ENCODE data around the gene P3H2. TPM values are rescaled to one million over a fixed set of nuclear protein-coding genes. Genes with fewer than 3 reads are reported as not detected.

The P3H2 gene
- total RNA-seq, 1 donor from 2014 or later = not detected

DNA sequence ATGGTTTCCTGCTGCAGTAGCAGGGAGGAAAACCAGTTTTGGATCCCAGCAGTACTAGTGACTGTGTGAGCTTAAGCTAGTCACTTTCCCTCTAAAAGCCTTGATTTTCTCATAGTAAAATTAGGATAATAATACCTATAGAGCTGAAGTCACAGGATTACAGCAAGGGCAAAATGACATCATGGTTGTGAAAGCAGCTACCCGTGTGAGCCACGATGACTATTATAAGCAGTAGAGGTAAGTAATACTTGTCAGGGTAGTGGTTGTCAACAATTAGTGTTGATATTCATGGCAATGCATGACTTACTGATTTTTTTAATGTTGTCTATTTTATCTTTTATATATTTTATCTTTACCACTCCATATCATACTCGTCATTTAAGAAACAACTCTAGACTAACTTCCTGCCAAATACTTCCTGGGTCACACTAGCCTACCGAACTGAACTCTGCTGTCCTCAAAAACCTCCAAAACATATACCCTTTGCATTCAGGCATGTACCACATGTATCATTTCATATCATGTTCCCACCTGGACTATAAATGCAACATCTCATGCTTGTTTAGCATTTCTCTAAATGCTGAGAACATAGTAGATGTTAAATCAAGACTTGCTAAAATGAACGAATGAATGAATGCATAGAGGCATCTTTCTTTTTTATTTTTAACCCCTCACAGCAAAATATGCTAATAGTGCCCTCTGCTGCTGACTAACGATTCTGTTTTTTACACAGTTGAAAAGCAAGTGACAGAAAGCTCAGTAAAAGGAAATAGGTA lies 172.6 kb downstream of the P3H2 start:
- ATAC-seq (ENCODE audit: low read depth) (no peak), DNase-seq (no peak)
- TF ChIP-seq, protein P1, sequence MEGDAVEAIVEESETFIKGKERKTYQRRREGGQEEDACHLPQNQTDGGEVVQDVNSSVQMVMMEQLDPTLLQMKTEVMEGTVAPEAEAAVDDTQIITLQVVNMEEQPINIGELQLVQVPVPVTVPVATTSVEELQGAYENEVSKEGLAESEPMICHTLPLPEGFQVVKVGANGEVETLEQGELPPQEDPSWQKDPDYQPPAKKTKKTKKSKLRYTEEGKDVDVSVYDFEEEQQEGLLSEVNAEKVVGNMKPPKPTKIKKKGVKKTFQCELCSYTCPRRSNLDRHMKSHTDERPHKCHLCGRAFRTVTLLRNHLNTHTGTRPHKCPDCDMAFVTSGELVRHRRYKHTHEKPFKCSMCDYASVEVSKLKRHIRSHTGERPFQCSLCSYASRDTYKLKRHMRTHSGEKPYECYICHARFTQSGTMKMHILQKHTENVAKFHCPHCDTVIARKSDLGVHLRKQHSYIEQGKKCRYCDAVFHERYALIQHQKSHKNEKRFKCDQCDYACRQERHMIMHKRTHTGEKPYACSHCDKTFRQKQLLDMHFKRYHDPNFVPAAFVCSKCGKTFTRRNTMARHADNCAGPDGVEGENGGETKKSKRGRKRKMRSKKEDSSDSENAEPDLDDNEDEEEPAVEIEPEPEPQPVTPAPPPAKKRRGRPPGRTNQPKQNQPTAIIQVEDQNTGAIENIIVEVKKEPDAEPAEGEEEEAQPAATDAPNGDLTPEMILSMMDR (IDR thresholded peaks at IDR 0.05) = no peak
- H3K27me3 Mint-ChIP-seq = peaks cover 6% of the 10 kb centered on the region
- H3K27ac Mint-ChIP-seq = no peak overlapping the region
- intact Hi-C loops (cut with micrococcal nuclease) = loop anchor here (1.0 to 5.0 kb wide), 2 partner anchors 436 to 678 kb away; no protein-coding TSS in a partner anchor
- no peaks in the 10 kb centered on the region for H3K4me1 Mint-ChIP-seq
- CTCF ChIA-PET = interaction anchor here (0.8 to 2.0 kb wide), 8 partner anchors 13 to 682 kb away, joined by 3 to 15 read pairs (median 4); no protein-coding TSS in a partner anchor
- H3K36me3 Mint-ChIP-seq (ENCODE audit: low read depth) = no peaks in the 10 kb centered on the region
- H3K9me3 Mint-ChIP-seq = no peaks in the 10 kb centered on the region
- H3K4me3 Mint-ChIP-seq = no peak overlapping the region
- POLR2A ChIA-PET = interaction anchor here (0.5 kb wide), 1 partner anchor 1515 kb away, joined by 3 read pairs; no protein-coding TSS in a partner anchor

DNA sequence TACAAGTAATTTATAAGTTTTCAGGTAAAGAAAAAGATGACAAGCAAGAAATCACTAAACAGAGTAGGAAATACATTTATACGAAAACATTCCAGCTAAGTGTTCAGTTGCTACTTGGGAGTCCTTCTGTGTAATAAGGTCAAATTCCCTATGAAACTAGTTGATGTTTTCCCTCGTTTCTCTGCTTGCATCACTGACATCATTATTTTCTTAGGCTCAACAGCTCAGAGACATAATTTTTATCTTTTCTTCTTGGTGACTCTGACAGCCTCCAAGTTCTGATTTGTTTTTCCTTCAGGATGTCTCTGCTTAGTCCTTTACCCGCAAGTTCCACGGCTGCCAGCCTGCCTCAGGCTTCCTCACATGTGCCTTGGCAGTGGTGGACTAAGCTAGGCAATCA lies 173.6 kb downstream of the P3H2 start:
- Mint-ChIP-seq H3K27me3 (peaks cover 3% of the 10 kb centered on the region), H3K9me3 (no peaks in the 10 kb centered on the region), H3K4me1 (no peaks in the 10 kb centered on the region), H3K36me3 (ENCODE audit: low read depth) (no peaks in the 10 kb centered on the region), H3K4me3 (no peak overlapping the region), H3K27ac (no peak overlapping the region)
- intact Hi-C loops (cut with micrococcal nuclease) = loop anchor here (5.0 kb wide), 1 partner anchor 435 kb away; no protein-coding TSS in a partner anchor
- ATAC-seq (ENCODE audit: low read depth) = no peak
- DNase-seq = no peak
- CTCF ChIA-PET = interaction anchor here (1.2 to 2.0 kb wide), 4 partner anchors 14 to 676 kb away, joined by 3 to 9 read pairs (median 4); no protein-coding TSS in a partner anchor
- TF ChIP-seq, protein P1 (IDR thresholded peaks at IDR 0.05) = no peak
- POLR2A ChIA-PET = no interaction called here

DNA sequence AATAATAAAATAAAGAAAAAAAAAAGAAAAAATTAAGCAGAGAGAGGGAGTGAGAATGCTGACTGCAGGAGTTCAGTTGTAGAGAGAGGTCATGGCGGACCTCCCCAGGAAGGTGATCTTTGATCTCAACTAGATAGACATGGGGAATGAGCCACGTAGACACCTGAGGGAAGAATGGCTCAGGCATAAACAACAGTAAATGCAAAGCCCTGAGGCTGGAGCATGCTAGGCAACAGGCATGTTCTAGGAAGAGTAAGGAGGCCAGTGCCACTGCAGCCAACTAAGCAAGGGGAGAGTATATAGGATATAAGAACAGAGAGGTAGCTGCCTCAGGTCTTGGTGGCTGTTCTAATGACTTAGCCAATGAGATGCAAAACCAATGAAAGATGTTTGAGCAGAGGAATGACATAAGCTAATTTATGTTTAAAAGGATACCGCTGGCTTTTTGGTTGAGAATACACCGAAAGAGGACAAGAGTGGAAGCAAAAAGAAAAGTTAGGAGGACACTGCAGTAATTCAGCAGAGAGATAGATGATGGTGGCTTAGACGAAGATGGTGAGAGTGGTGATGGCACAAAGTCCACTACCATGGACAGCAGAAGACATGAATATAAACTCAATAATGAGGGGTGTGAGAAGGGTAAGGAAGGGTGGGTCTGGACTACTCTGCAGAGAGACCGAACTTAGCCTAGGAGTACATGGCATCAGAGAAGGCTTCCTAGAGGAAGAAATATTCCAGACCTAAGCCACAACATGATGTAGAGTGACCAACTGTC lies 174.6 kb downstream of the P3H2 start:
- H3K4me3 Mint-ChIP-seq = no peak overlapping the region
- no peaks in the 10 kb centered on the region for H3K36me3 Mint-ChIP-seq (ENCODE audit: low read depth)
- H3K4me1 Mint-ChIP-seq = no peaks in the 10 kb centered on the region
- ChIA-PET CTCF (interaction anchor here (1.4 kb wide), 1 partner anchor 16 kb away, joined by 5 read pairs; no protein-coding TSS in a partner anchor), POLR2A (no interaction called here)
- H3K9me3 Mint-ChIP-seq = no peaks in the 10 kb centered on the region
- H3K27me3 Mint-ChIP-seq = no peaks in the 10 kb centered on the region
- DNase-seq (no peak), ATAC-seq (ENCODE audit: low read depth) (no peak)
- TF ChIP-seq, protein P1 (IDR thresholded peaks at IDR 0.05) = no peak
- no peak overlapping the region for H3K27ac Mint-ChIP-seq
- intact Hi-C loops (cut with micrococcal nuclease) = loop anchor here (5.0 kb wide), 1 partner anchor 434 kb away; no protein-coding TSS in a partner anchor

DNA sequence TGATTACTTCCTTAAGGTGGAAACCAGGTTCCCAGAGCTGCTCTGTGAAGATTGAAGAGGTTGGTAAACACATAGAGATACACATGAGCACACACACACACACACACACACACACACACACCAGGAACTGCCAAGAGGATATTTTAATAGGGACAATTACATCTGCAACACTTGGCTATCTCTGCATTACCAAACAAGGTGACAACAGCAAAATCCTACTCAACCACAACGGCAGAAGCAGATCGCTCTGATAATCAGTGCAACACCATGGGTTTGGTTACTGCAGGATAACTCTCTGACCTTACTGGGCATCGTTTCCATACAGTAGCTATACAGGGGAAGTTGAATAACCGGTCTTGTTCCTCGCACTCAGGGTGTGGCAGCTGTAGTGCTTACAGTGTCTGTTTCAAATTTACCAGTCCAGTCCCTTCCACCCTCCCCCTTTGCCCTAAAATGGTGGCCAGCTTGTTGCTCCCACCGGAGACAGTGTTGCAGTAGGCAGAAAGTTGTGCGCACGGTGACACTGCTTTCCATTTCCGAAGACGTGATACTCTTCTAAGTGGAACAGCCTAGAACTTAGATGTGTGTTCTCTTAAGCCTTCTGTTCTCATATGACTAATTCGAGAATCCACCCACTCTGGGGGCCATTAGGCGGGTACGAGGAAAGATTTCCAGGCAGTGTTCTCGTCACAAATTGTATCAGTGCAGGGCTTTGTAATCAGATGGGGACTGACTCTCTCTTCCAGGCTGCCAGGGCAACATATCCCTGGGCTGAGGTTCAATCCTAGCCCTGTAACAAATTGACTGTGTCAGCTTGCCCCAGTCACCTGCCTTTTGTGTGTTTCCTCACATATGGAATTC lies 176.2 kb downstream of the P3H2 start:
- H3K9me3 Mint-ChIP-seq = no peaks in the 10 kb centered on the region
- no peak overlapping the region for H3K27ac Mint-ChIP-seq
- intact Hi-C loops (cut with micrococcal nuclease) = loop anchor here (5.0 kb wide), 1 partner anchor 432 kb away; no protein-coding TSS in a partner anchor
- TF ChIP-seq, protein P1 (IDR thresholded peaks at IDR 0.05) = no peak
- DNase-seq (no peak), ATAC-seq (ENCODE audit: low read depth) (no peak)
- no peaks in the 10 kb centered on the region for H3K36me3 Mint-ChIP-seq (ENCODE audit: low read depth)
- ChIA-PET CTCF (interaction anchor here (0.6 kb wide), 1 partner anchor 672 kb away, joined by 4 read pairs; no protein-coding TSS in a partner anchor), POLR2A (no interaction called here)
- no peak overlapping the region for H3K4me3 Mint-ChIP-seq
- no peaks in the 10 kb centered on the region for H3K27me3 Mint-ChIP-seq
- H3K4me1 Mint-ChIP-seq = no peaks in the 10 kb centered on the region
